Parathyroid adenoma (tissue), 2 donors: ENCODE data around the gene LRRC73.
"Not testable (repeated sequence)": the region's sequence is repeated elsewhere in the genome, so short reads cannot be mapped to it uniquely, and the experiment has no call there.

Experiments used
- H2AFZ ChIP-seq: fragments of 300-600 bp; sonication (generic); one replicate; pipeline ENCODE4 v1.7.0; 2017; ENCODE audit warnings: antibody characterized with exemption, mild to moderate bottlenecking
- H3K27ac ChIP-seq: fragments of 300-600 bp; sonication (generic); one replicate; pipeline ENCODE4 v1.7.0; 2017
- H3K27me3 ChIP-seq: fragments of 300-600 bp; sonication (generic); one replicate; pipeline ENCODE4 v1.7.0; 2017; ENCODE audit warnings: low read length; ENCODE audit not compliant: control insufficient read depth, insufficient read depth
- H3K36me3 ChIP-seq: fragments of 300-600 bp; sonication (generic); one replicate; pipeline ENCODE4 v1.7.0; 2017; ENCODE audit warnings: low read length; ENCODE audit not compliant: control insufficient read depth, insufficient read depth
- H3K4me1 ChIP-seq: fragments of 300-600 bp; sonication (generic); one replicate; pipeline ENCODE4 v1.7.0; 2017; ENCODE audit warnings: control low read depth
- H3K4me2 ChIP-seq: fragments of 300-600 bp; sonication (generic); one replicate; pipeline ENCODE4 v1.7.0; 2017; ENCODE audit warnings: low read length
- H3K4me3 ChIP-seq: fragments of 300-600 bp; sonication (generic); one replicate; pipeline ENCODE4 v1.7.0; 2017; ENCODE audit warnings: low read depth, low read length
- H3K79me2 ChIP-seq: fragments of 300-600 bp; sonication (generic); one replicate; pipeline ENCODE4 v1.7.0; 2017; ENCODE audit warnings: control low read depth
- H3K9ac ChIP-seq: fragments of 300-600 bp; sonication (generic); one replicate; pipeline ENCODE4 v1.7.0; 2017; ENCODE audit warnings: mild to moderate bottlenecking
- H3K9me3 ChIP-seq: fragments of 300-600 bp; sonication (generic); one replicate; pipeline ENCODE4 v1.7.0; 2017; ENCODE audit warnings: low read length; ENCODE audit not compliant: control insufficient read depth
- CTCF ChIP-seq: fragments of 300-600 bp; sonication (generic); IDR thresholded peaks from one replicate; pipeline ENCODE4 v1.7.0; 2017; ENCODE audit warnings: antibody characterized with exemption, mild to moderate bottlenecking
- donor health status: primary hyperparathyroidism.

LRRC73 gene

GRCh38 chr6:43464337-43464736 lies 45.8 kb downstream of the LRRC73 start:
- Histone ChIP-seq H3K9ac (no peak overlapping the region), H3K4me3 (no peak overlapping the region), H3K4me2 (no peak overlapping the region), H2AFZ (no peak overlapping the region), H3K4me1 (no peaks in the 10 kb centered on the region), H3K36me3 (no peaks in the 10 kb centered on the region), H3K27me3 (no peaks in the 10 kb centered on the region), H3K9me3 (no peaks in the 10 kb centered on the region), H3K79me2 (no peaks in the 10 kb centered on the region), H3K27ac (no peak overlapping the region)
- TF ChIP-seq CTCF, result no peak

GRCh38 chr6:43461936-43462335 lies 48.2 kb downstream of the LRRC73 start:
- no peak overlapping the region for H3K27ac ChIP-seq
- no peaks in the 10 kb centered on the region for H3K27me3 ChIP-seq
- no peak overlapping the region for H2AFZ ChIP-seq
- no peaks in the 10 kb centered on the region for H3K79me2 ChIP-seq
- H3K9me3 ChIP-seq, result no peaks in the 10 kb centered on the region
- H3K36me3 ChIP-seq, result no peaks in the 10 kb centered on the region
- no peak overlapping the region for H3K9ac ChIP-seq
- no peaks in the 10 kb centered on the region for H3K4me1 ChIP-seq
- no peak overlapping the region for H3K4me2 ChIP-seq
- no peak for TF ChIP-seq CTCF
- no peak overlapping the region for H3K4me3 ChIP-seq

GRCh38 chr6:43460032-43460431 lies 50.1 kb downstream of the LRRC73 start:
- no peak overlapping the region for H3K4me2 ChIP-seq
- H2AFZ ChIP-seq, result no peak overlapping the region
- H3K27me3 ChIP-seq, result no peaks in the 10 kb centered on the region
- H3K4me3 ChIP-seq, result no peak overlapping the region
- peaks cover 5% of the 10 kb centered on the region for H3K4me1 ChIP-seq
- H3K79me2 ChIP-seq, result no peaks in the 10 kb centered on the region
- H3K9ac ChIP-seq, result no peak overlapping the region
- no peak for TF ChIP-seq CTCF
- H3K27ac ChIP-seq, result no peak overlapping the region
- H3K36me3 ChIP-seq, result no peaks in the 10 kb centered on the region
- H3K9me3 ChIP-seq, result no peaks in the 10 kb centered on the region

- H3K4me2 ChIP-seq, result no peak overlapping the region
- peaks cover 5% of the 10 kb centered on the region for H3K4me1 ChIP-seq
- H2AFZ ChIP-seq, result no peak overlapping the region
- no peaks in the 10 kb centered on the region for H3K36me3 ChIP-seq
- no peaks in the 10 kb centered on the region for H3K27me3 ChIP-seq
- H3K9me3 ChIP-seq, result no peaks in the 10 kb centered on the region
- H3K9ac ChIP-seq, result no peak overlapping the region
- TF ChIP-seq CTCF, result no peak
- H3K27ac ChIP-seq, result no peak overlapping the region
- no peak overlapping the region for H3K4me3 ChIP-seq
- no peaks in the 10 kb centered on the region for H3K79me2 ChIP-seq
Measured at GRCh38 chr6:43459535-43459934, 50.6 kb downstream of the LRRC73 start.

- H2AFZ ChIP-seq, H3K79me2 ChIP-seq, H3K36me3 ChIP-seq, H3K27me3 ChIP-seq, H3K4me3 ChIP-seq, H3K9ac ChIP-seq, H3K9me3 ChIP-seq, H3K4me2 ChIP-seq, H3K27ac ChIP-seq, H3K4me1 ChIP-seq: not testable (repeated sequence)
Measured at GRCh38 chr6:43458154-43458553, 52.0 kb downstream of the LRRC73 start.
